DMS 273 treated with DMSO at 0.1 percent for 48 hours (cell line): Measurements from ENCODE around the gene RTL5.
A peak's percentile ranks its signal among the peaks of the same experiment; 100 is the strongest.

ENCODE experiments used
- DNase-seq: peaks from one replicate; lab custom pipeline; 2025; lab: John Stamatoyannopoulos, UW

Gene RTL5

GRCh38 chrX:72130156-72130761 lies 1.5 kb downstream of the RTL5 start:
- no peak for DNase-seq

- no peak for DNase-seq
These were observed 2.1 kb downstream of the RTL5 start for GRCh38 chrX:72129661-72130060.

GRCh38 chrX:72128881-72129280 lies 2.8 kb downstream of the RTL5 start:
- DNase-seq: peak; percentile 29

- no peak for DNase-seq
These were observed 3.4 kb downstream of the RTL5 start for GRCh38 chrX:72128183-72128834.

- no peak for DNase-seq
These were observed 4.4 kb downstream of the RTL5 start for GRCh38 chrX:72127332-72127731.

GRCh38 chrX:72126539-72127140 lies 5.1 kb downstream of the RTL5 start:
- DNase-seq: peak; percentile 85

- no peak for DNase-seq
These were observed 5.7 kb downstream of the RTL5 start for GRCh38 chrX:72126048-72126415.

- DNase-seq: no peak
These were observed 6.2 kb downstream of the RTL5 start for GRCh38 chrX:72125331-72126047.

GRCh38 chrX:72124540-72125201 lies 7.0 kb downstream of the RTL5 start:
- no peak for DNase-seq

GRCh38 chrX:72123471-72124185 lies 8.1 kb downstream of the RTL5 start:
- no peak for DNase-seq

- DNase-seq: no peak
These were observed 8.9 kb downstream of the RTL5 start for GRCh38 chrX:72122621-72123337.

- DNase-seq: no peak
These were observed 10.3 kb downstream of the RTL5 start for GRCh38 chrX:72121383-72121782.

GRCh38 chrX:72120837-72121236 lies 10.9 kb downstream of the RTL5 start:
- no peak for DNase-seq

GRCh38 chrX:72117636-72118210 lies 14.0 kb downstream of the RTL5 start:
- DNase-seq: no peak

GRCh38 chrX:72115380-72115779 lies 16.3 kb downstream of the RTL5 start:
- no peak for DNase-seq

- DNase-seq: no peak
These were observed 16.9 kb downstream of the RTL5 start for GRCh38 chrX:72114807-72115206.

- DNase-seq: no peak
These were observed 17.4 kb downstream of the RTL5 start for GRCh38 chrX:72114306-72114705.

GRCh38 chrX:72113461-72113860 lies 18.3 kb downstream of the RTL5 start:
- no peak for DNase-seq

GRCh38 chrX:72110876-72111708 lies 20.6 kb downstream of the RTL5 start:
- no peak for DNase-seq
